Esophagus muscularis mucosa (tissue), 4 donors: ENCODE data around the gene IKBKG.

ENCODE experiments used
- EP300 ChIP-seq: sonication (generic); formaldehyde crosslinking; IDR thresholded peaks from one replicate; pipeline ENCODE4 v1.6.1; 2017; ENCODE audit warnings: antibody characterized with exemption
- POLR2A ChIP-seq: fragments of 450-650 bp; IDR thresholded peaks from one replicate; pipeline ENCODE4 v1.6.1; 2017; ENCODE audit warnings: antibody characterized with exemption, moderate library complexity, mild to moderate bottlenecking, low read depth
- POLR2AphosphoS5 ChIP-seq, 2 donors: sonication (generic); formaldehyde crosslinking; IDR thresholded peaks; one replicate each; pipeline ENCODE4 v1.6.1; 2017; ENCODE audit warnings: antibody characterized with exemption in 2 of 2
- TF ChIP-seq, protein P1 (sequence below), 3 experiments: fragments of 200-600 bp in 2 of 3; fragments of 450-650 bp in 1 of 3; sonication (generic) in 2 of 3; IDR thresholded peaks; one replicate each; pipeline ENCODE4 v1.5.1; 2017 to 2019; ENCODE audit warnings: antibody characterized with exemption in 3 of 3, mild to moderate bottlenecking in 2 of 3, moderate library complexity in 1 of 3

GRCh38 chrX:154513716-154514115 lies 33.7 kb upstream of the IKBKG start:
- TF ChIP-seq, protein P1, sequence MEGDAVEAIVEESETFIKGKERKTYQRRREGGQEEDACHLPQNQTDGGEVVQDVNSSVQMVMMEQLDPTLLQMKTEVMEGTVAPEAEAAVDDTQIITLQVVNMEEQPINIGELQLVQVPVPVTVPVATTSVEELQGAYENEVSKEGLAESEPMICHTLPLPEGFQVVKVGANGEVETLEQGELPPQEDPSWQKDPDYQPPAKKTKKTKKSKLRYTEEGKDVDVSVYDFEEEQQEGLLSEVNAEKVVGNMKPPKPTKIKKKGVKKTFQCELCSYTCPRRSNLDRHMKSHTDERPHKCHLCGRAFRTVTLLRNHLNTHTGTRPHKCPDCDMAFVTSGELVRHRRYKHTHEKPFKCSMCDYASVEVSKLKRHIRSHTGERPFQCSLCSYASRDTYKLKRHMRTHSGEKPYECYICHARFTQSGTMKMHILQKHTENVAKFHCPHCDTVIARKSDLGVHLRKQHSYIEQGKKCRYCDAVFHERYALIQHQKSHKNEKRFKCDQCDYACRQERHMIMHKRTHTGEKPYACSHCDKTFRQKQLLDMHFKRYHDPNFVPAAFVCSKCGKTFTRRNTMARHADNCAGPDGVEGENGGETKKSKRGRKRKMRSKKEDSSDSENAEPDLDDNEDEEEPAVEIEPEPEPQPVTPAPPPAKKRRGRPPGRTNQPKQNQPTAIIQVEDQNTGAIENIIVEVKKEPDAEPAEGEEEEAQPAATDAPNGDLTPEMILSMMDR (IDR thresholded peaks at IDR 0.05), result no peak
- no peak for TF ChIP-seq POLR2AphosphoS5 (IDR thresholded peaks at IDR 0.05)
- no peak for TF ChIP-seq EP300
- TF ChIP-seq POLR2A, result no peak
